ENCODE results near the gene KCNB1.
A peak's percentile ranks its signal among the peaks of the same experiment; 100 is the strongest.

The KCNB1 gene

GRCh38 chr20:49482621-49483017 is at the start of gene KCNB1:
Gene KCNB1, minus strand, starts transcription at chr20:49482668. Its CDS starts 188 bp downstream, at chr20:49482480.
- peak; percentile 3 for DNase-seq

- DNase-seq = no peak
These were observed 47.0 kb upstream of the KCNB1 start for GRCh38 chr20:49529470-49529869.

GRCh38 chr20:49526568-49526967 is 44.1 kb upstream of the KCNB1 start:
- DNase-seq = no peak

- DNase-seq = no peak
These were observed 43.6 kb upstream of the KCNB1 start for GRCh38 chr20:49526056-49526455.

GRCh38 chr20:49523767-49524360 is 41.4 kb upstream of the KCNB1 start:
- no peak for DNase-seq

- DNase-seq = no peak
These were observed 38.9 kb upstream of the KCNB1 start for GRCh38 chr20:49521356-49521755.

- no peak for DNase-seq
These were observed 37.4 kb upstream of the KCNB1 start for GRCh38 chr20:49519777-49520359.

GRCh38 chr20:49519212-49519712 is 36.8 kb upstream of the KCNB1 start:
- DNase-seq = no peak

GRCh38 chr20:49518576-49518975 is 36.1 kb upstream of the KCNB1 start:
- DNase-seq = no peak

- DNase-seq = no peak
These were observed 35.3 kb upstream of the KCNB1 start for GRCh38 chr20:49517805-49518100.

GRCh38 chr20:49516916-49517804 is 34.7 kb upstream of the KCNB1 start:
- DNase-seq = no peak

- DNase-seq = no peak
These were observed 33.1 kb upstream of the KCNB1 start for GRCh38 chr20:49515586-49515985.

GRCh38 chr20:49513517-49513916 is 31.0 kb upstream of the KCNB1 start:
- no peak for DNase-seq

GRCh38 chr20:49513009-49513408 is 30.5 kb upstream of the KCNB1 start:
- DNase-seq = no peak

- DNase-seq = no peak
These were observed 29.5 kb upstream of the KCNB1 start for GRCh38 chr20:49511788-49512525.

GRCh38 chr20:49510562-49511122 is 28.2 kb upstream of the KCNB1 start:
- DNase-seq = peak; percentile 3

- DNase-seq = peak; percentile 48
These were observed 26.1 kb upstream of the KCNB1 start for GRCh38 chr20:49508435-49509199.

- no peak for DNase-seq
These were observed 25.4 kb upstream of the KCNB1 start for GRCh38 chr20:49507741-49508434.

GRCh38 chr20:49505518-49505917 is 23.1 kb upstream of the KCNB1 start:
- DNase-seq = peak; percentile 77

GRCh38 chr20:49503176-49503575 is 20.7 kb upstream of the KCNB1 start:
- no peak for DNase-seq

GRCh38 chr20:49501917-49502316 is 19.4 kb upstream of the KCNB1 start:
- no peak for DNase-seq

- no peak for DNase-seq
These were observed 14.9 kb upstream of the KCNB1 start for GRCh38 chr20:49497398-49497669.

Measured in kidney glomerular epithelial cell (primary cell).